HG03139 (cell line): Measurements from ENCODE around the gene COL21A1.
"Not testable (repeated sequence)": the region's sequence is repeated elsewhere in the genome, so short reads cannot be mapped to it uniquely, and the experiment has no call there.

Experiments
- ATAC-seq: cut with Tn5 transposase; IDR thresholded peaks from one replicate; pipeline ENCODE4 v1.9.1; 2021; ENCODE audit not compliant: unreplicated experiment

The COL21A1 gene

GRCh38 chr6:56246881-56247653 lies at the start of gene COL21A1:
Gene COL21A1, minus strand, starts transcription at chr6:56247580. Its CDS starts 64,962 bp downstream, at chr6:56182618.
- no peak for ATAC-seq

GRCh38 chr6:56293781-56294180 lies 46.4 kb upstream of the COL21A1 start:
- ATAC-seq, result no peak

GRCh38 chr6:56292505-56293181 lies 45.3 kb upstream of the COL21A1 start:
- ATAC-seq, result no peak

GRCh38 chr6:56291302-56291917 lies 44.0 kb upstream of the COL21A1 start:
- no peak for ATAC-seq

GRCh38 chr6:56289721-56290120 lies 42.3 kb upstream of the COL21A1 start:
- no peak for ATAC-seq

- no peak for ATAC-seq
Observed at GRCh38 chr6:56288347-56288746, 41.0 kb upstream of the COL21A1 start.

- no peak for ATAC-seq
Observed at GRCh38 chr6:56282391-56282790, 35.0 kb upstream of the COL21A1 start.

GRCh38 chr6:56280126-56280525 lies 32.7 kb upstream of the COL21A1 start:
- ATAC-seq, result no peak

GRCh38 chr6:56279331-56280080 lies 32.1 kb upstream of the COL21A1 start:
- peak; percentile 78 for ATAC-seq

GRCh38 chr6:56278171-56278591 lies 30.8 kb upstream of the COL21A1 start:
- ATAC-seq, result no peak

- no peak for ATAC-seq
Observed at GRCh38 chr6:56270812-56271441, 23.5 kb upstream of the COL21A1 start.

GRCh38 chr6:56268266-56268665 lies 20.9 kb upstream of the COL21A1 start:
- ATAC-seq, result no peak

- no peak for ATAC-seq
Observed at GRCh38 chr6:56266011-56266410, 18.6 kb upstream of the COL21A1 start.

- no peak for ATAC-seq
Observed at GRCh38 chr6:56263596-56264315, 16.4 kb upstream of the COL21A1 start.

GRCh38 chr6:56260593-56260992 lies 13.2 kb upstream of the COL21A1 start:
- ATAC-seq, result not testable (repeated sequence)

- no peak for ATAC-seq
Observed at GRCh38 chr6:56259234-56260077, 12.1 kb upstream of the COL21A1 start.

GRCh38 chr6:56255349-56255748 lies 8.0 kb upstream of the COL21A1 start:
- no peak for ATAC-seq

GRCh38 chr6:56250266-56250665 lies 2.9 kb upstream of the COL21A1 start:
- ATAC-seq, result no peak

- no peak for ATAC-seq
Observed at GRCh38 chr6:56247654-56248122, 308 bp upstream of the COL21A1 start.
